Measurements from ENCODE around the gene SNAP91. TPM values are rescaled to one million over a fixed set of nuclear protein-coding genes. Genes with fewer than 3 reads are reported as not detected.
"Not testable (repeated sequence)": the region's sequence is repeated elsewhere in the genome, so short reads cannot be mapped to it uniquely, and the experiment has no call there.

SNAP91 gene, protein sequence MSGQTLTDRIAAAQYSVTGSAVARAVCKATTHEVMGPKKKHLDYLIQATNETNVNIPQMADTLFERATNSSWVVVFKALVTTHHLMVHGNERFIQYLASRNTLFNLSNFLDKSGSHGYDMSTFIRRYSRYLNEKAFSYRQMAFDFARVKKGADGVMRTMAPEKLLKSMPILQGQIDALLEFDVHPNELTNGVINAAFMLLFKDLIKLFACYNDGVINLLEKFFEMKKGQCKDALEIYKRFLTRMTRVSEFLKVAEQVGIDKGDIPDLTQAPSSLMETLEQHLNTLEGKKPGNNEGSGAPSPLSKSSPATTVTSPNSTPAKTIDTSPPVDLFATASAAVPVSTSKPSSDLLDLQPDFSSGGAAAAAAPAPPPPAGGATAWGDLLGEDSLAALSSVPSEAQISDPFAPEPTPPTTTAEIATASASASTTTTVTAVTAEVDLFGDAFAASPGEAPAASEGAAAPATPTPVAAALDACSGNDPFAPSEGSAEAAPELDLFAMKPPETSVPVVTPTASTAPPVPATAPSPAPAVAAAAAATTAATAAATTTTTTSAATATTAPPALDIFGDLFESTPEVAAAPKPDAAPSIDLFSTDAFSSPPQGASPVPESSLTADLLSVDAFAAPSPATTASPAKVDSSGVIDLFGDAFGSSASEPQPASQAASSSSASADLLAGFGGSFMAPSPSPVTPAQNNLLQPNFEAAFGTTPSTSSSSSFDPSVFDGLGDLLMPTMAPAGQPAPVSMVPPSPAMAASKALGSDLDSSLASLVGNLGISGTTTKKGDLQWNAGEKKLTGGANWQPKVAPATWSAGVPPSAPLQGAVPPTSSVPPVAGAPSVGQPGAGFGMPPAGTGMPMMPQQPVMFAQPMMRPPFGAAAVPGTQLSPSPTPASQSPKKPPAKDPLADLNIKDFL
- total RNA-seq (2014; rRNA removed) = not detected in 2 replicates
- not detected for polyA plus RNA-seq (2012)

DNA sequence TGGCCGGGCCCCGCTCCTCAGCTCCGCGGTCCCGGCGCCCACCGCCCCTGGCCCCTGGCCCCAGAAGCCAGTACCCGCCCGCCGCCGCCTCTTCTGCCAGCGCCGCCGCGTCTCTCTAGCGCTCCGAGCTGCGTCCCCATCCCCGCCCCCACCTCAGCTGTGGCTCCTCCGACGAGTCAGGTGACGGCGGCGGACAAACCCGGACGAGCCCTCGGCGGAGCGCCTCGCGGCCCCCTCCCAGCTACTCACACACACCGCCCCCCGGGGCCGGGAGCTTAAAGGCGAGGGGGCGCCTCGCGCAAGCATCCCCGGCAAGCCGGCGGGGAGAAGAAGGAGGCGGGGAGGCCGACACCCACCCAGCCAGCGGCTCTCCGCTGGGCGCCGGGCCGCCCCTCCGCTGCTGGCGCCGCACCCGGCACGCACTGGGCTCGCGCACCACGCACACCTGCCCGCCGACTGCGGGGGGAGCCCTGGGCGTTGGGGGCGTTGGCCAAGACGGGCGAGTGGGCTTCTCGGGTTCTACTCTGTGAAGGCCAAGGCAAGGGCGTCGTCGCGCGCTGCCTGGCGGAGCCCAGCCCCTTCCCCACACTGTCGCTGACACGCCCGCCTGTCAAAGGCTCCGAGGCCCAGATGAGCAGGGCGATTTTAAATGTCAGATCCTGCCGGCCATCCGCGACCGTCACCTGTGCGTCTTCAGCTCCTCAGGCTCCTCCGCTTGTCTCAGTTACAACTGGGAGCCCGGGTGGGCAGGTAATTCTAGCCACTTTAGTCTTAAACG, at the start of gene SNAP91:
Gene SNAP91 (minus strand): TSS at position 132 of the 778 bp plus-strand sequence. CDS start 1,174 bp downstream, outside the sequence.
- no peak for DNase-seq (ENCODE audit: low read depth)

DNA sequence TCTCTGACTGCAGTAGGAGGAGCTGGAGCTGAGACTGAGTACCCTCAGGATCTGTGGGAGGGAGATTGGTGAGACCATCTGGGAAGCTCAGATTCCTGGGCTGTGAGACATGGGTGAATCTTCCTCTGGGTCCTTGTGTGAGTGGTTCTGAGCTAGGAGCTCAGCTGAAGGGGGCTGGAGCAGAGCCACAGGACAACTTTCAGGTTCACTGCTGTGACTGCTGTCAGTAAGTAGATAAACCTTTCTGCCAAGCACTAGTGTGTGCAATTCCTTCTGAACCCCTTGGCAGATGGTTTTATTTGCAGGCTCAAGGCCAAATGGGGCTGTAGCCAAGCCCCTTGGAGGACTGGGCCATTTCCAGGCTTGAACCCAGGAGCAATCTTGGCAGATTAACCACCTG, 49.6 kb upstream of the SNAP91 start:
- DNase-seq (ENCODE audit: low read depth) = no peak

DNA sequence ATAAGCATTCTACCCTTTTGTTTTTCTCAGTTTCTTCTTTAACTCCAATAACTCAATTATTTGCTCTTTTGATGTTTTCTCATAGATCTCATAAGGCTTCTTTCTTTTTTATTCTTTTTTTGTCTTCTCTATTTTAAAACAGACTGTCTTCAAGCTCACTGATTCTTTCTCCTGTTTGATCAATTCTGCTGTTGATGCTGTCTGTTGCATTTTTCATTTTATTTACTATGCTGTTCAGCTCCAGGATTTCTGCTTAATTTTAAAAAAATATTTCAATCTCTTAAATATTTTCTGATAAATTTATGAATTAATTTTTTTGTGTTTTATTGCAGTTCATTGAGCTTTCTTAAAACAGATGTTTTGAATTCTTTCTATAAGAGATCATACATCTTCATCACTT, 48.1 kb upstream of the SNAP91 start:
- no peak for DNase-seq (ENCODE audit: low read depth)

DNA sequence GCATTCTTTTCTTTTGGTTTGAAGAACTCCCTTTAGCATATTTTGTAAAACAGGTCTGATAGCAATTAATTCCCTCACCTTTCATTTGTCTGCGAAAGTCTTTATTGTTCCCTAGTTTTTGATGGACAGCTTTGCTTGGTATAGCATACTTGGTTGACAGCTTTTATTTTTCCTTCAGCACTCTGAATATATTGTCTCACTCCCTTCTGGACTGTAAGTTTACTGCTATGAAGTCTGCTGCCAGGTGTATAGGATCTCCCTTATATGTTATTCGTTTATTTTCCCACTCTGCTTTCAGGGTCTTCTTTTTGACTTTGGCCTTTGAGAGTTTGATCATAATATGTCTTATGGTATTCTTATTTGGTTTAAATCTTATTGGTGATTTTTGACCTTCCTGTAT, 47.7 kb upstream of the SNAP91 start:
- no peak for DNase-seq (ENCODE audit: low read depth)

DNA sequence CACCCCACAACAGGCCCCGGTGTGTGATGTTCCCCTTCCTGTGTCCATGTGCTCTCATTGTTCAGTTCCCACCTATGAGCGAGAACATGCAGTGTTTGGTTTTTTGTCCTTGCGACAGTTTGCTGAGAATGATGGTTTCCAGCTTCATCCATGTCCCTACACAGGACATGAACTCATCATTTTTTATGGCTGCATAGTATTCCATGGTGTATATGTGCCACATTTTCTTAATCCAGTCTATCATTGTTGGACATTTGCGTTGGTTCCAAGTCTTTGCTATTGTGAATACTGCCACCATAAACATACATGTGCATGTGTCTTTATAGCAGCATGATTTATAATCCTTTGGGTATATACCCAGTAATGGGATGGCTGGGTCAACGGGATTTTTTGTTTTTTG, 43.5 kb upstream of the SNAP91 start:
- DNase-seq (ENCODE audit: low read depth) = not testable (repeated sequence)

DNA sequence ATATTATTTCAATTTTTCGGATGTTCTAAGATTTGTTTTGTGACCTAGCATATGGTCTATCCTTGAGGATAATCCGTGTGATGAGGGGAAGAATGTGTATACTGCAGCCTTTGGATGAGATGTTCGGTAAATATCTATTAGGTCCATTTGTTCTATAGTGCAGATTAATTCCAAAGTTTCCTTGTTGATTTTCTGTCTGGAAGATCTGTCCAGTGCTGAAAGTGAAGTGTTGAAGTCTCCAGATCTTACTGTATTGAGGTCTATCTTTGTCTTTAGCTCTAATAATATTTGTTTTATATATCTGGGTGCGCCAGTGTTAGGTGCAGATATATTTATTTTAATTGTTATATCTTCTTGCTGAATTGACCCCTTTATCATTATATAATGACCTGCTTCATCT, 32.2 kb upstream of the SNAP91 start:
- no peak for DNase-seq (ENCODE audit: low read depth)

DNA sequence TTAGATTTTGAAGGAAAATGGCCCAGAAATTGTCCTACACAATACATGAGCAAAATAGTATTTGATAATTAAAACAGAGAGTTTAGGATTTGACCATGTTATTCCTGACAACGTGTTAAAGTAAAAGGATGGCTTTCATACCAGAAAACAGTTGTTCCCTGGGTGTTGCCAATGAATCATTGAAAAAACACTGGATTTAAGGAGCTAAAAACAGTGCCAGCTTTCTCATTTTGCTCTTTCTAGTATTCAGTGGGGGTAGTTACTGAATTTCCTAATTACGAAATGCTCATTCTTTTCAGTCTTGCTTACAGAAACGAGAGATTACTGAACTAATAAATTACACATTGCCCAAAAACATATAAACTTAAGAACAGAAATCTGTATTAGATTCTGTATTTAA, 26.6 kb upstream of the SNAP91 start:
- peak; percentile 57 for DNase-seq (ENCODE audit: low read depth)

DNA sequence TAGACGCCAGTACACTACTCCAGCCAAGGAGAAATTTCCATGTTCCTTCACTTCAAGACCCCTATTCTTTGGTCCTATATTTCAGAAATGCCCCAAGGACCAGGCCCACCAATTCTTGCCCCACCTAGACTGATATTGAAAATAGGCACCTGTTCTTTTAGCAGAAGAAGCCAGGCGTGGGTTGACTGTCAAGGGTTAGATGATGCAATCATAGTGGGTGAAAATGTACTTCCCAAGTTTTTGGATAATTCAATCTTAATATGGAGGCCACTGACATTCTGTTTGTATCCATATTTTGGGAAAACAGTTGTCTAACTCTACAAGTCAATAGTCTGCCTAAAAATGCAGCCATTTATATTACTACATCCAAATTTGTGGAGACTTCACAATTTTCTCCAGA, 21.0 kb upstream of the SNAP91 start:
- DNase-seq (ENCODE audit: low read depth) = no peak

DNA sequence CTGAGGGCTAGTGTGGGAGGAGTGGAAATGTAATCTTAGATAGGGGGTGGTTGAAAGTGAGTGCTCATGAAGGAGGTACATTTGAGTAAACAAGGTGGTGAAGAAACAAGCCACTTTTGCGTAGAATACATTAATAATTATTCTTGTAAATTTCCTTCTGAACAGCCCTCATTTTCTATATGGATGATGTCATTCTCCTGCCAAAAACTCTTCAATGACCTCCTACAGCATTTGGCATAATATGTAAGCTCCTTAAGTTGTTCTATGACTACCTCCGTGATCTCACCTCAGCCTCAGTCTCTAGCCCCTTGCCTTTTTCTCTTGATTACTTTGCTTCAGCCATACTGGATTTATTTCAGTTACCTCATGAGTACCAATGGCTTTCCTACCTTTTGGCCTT, 14.0 kb upstream of the SNAP91 start:
- no peak for DNase-seq (ENCODE audit: low read depth)

DNA sequence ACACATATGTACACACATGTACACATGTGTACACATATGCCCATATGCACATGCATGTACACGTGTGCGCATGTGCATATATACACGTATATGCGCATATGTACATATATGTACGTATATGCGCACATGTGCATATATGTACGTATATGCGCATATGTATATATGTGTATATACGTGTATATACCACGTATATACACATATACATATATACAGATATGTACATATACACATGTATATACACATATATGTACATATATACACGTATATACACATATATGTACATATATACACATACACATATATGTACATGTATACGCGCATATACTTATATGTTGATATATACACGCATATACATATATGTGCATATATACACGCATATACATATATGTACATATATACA, 8.9 kb upstream of the SNAP91 start:
- DNase-seq (ENCODE audit: low read depth) = no peak

DNA sequence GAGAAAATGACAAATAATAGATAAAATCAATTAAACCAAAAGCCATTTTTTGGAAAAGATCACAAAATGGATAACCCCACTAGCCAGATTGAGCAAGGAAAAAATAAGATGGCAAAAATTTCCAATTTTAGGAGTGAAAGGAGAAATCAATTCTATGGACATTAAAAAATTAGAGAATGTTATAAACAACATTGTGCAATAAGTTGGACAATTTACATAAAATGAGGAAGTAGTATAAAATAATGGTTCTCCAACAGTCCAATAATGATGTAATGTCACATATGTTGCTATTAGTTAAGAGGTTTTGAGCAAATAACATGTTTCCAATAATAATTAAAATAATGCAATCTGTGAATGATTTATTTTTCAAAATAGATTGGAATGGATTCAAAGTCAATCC, 3.1 kb upstream of the SNAP91 start:
- DNase-seq (ENCODE audit: low read depth) = no peak

DNA sequence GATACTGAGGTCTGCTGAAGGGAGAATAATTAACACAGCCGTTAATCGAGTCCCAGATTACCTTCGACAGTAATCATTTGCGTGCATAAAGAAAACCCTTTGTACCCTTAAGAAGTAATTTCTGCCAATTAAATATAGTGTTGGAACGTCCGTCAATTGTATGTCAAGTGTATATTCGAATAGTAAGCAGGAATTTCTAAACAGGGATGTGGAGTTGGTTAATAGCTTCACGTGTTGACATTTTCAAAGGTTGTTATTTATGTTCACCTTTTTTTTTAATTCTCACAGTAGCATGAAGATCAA, 798 bp upstream of the SNAP91 start:
- no peak for DNase-seq (ENCODE audit: low read depth)

DNA sequence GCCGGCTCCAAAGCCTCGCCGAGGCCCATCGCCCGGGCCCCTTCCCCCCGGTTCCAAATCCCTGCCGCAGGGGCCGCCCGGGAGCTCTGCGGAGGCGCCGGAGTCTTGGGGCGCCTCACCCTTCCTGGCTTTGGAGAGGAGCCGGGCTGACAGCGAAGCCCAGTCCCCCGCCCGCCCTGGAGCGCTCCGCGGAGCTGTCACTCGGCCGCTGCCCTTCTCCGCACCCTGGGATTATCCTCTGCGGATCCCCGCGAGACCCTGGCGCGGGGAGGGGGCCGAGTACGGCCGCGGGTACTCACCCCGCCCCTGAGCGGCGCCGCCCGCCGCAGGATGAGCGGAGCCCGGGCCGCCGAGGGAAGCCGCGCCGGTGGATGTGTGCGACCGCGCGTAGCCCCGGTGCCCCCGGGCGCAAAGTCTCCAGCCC, 343 bp downstream of the SNAP91 start:
- no peak for DNase-seq (ENCODE audit: low read depth)

DNA sequence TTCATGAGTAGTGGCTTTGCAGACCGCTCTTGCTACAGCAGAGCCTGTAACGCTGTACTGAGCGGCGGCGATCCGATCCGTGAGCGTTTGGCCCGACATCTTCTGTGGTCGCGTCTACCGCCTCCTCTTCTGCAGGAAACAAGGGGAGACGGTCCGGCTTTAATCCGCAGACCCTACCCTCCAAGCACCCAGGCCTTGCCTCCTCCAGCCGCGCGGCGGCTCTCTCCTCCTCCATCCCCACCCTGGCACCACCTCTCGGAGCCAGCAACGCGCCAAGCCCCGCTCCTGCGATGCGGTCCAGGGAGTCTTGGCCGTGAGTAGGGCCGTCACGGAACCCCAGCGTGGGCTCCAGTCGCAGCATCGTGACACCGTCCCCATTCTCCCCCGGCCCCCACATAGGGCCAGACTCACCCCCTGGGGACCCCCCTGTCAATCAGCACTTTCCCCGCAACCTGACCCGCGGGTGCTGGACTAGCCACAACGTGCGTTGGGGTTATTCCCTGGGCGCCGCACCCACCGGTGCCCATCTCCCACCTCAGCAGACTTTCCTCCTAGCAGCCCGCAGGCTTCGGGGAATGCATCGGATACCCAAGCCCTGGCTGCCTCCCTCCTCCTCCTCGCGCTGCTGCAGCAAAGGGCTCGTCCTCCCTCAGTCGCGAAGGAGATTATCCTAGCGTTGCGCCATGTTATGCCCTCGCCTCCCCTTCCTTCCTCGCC, 914 bp downstream of the SNAP91 start:
- DNase-seq (ENCODE audit: low read depth) = no peak

DNA sequence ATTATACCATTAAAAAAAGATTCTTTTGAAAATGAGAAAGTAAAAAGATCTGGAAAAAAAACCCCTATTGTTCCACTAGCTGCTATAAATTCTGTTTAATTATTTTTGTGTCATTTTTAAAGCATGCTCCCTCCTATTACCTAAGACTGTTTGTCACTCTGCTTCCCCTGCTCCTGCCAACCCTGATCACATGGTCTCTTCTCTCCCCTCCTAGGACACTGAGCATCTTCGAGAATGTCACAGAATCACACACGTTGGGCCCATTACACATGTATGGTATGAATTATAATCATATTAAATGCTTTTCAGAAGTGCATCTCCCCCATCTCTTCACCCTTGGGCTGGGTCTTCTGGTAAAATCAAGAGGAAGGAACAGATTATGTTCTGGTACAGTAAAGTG, 6.2 kb downstream of the SNAP91 start:
- no peak for DNase-seq (ENCODE audit: low read depth)

DNA sequence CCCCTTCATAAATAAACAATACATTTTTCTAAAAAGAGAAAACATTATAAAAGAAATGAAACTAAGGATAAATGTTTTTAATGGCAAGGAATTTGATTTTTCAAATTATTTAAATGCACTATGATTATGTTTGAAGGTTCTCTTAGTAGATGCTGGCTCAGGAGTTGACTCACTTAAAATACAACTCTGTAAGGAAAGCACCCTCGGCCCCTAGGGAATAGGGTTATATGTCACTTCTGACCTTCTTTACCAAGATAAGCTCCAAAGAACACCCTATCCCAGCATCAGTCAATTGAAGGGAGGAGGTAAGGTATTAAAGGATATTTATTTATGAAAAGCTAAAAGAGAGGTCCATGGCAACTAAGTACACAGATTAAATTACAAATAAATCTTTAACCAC, 6.8 kb downstream of the SNAP91 start:
- DNase-seq (ENCODE audit: low read depth) = no peak

DNA sequence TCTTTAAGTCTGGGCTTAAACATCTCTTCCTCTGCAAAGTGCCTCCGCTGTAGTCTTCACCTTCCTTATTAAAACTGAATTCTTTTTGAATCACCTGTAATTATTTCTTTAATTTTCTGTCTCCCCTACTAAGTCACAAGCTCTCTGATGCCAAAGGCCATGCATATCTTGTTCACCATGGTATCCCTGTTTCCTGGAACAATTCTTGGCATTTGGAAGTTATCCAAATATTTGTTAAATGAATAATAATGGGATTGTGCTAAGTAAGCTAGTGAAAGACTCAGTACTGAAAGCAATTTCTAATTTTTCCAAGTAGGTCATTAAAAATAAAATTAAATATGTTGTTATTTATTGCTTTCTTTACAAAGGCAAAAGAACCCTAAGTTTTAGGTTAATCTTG, 12.2 kb downstream of the SNAP91 start:
- DNase-seq (ENCODE audit: low read depth) = peak; percentile 24

DNA sequence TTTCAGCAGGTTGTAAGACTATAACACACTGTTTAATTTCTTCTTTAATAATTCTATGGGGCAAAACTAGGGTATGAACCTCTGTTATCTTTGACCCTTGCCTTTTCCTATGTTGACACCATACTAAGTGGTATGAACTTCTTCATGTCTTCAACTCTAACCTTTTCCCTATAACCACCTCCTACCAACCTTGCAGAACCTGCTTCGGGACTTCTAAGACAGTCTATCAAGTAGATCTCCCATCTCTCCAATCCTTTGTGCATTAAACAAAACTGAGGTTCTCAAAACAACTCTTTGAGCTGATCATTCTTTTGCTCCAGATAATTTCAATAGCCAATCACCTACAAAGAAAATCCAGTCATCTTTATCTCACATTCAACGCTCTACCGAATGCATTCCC, 23.4 kb downstream of the SNAP91 start:
- DNase-seq (ENCODE audit: low read depth) = no peak

DNA sequence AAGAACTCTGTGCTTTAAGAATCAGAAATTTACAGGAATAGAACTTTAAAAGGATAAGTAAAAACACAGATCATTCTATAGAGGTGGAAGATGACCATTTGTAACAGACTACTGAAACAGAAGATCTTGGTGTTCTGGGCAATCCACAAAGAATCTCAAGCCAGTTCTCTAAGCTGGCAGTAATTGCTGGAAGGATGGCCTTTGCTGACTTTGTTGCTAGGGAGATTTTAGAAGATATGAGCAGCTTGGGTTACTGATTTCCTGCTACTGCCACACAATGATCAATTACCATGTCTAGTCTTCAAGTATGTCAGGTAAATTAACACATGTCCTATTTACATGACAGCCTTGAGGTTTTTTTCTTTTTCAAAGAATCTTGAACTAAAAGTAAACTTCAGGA, 31.1 kb downstream of the SNAP91 start:
- no peak for DNase-seq (ENCODE audit: low read depth)

DNA sequence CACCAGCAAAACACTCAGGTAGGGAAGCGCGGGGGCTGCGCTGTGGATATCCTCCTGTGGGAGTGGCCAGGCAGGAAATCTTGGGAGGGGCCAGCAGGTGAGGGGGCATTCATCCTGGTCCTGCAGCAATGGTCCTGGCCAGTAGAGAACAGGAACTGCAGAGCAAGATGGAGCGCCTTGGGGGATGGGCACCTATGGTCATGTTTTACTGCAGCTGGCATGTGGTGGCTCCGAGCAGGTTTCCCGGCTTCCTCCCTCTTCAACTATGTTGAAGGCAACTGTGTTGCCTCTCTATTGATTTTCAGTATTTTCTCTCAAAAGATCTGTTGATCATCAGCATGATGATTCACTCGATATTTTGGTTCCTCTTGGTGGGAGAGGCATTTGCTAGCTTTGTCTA, 70.9 kb downstream of the SNAP91 start:
- DNase-seq (ENCODE audit: low read depth) = no peak

DNA sequence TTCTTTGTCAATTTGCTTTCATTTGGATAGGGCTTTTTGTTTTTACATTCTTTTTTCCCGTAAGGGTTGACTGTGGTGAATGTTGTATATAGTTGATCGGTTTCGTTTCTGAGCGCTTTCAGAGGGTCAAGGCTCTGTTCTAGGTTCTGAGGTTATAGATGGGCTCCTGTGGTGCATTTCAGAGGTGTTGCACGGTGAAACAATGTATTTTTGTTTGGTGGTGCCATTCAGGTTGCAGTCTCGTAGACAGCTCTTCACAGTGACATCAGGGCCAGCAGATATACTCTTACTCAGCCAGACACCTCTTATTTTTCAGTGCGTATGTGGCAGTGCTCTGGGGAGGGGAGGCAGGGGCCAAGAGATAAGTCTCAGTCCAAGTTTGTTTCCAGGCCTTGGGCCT, 72.1 kb downstream of the SNAP91 start:
- DNase-seq (ENCODE audit: low read depth) = no peak

All from LHCN-M2 (cell line).